GM19025 (cell line): ENCODE results near the gene BATF.
A peak's percentile ranks its signal among the peaks of the same experiment; 100 is the strongest.

Experiments
- ATAC-seq: cut with Tn5 transposase; IDR thresholded peaks from one replicate; pipeline ENCODE4 v1.9.1; 2021; ENCODE audit warnings: mild to moderate bottlenecking, low read depth, moderate library complexity; ENCODE audit not compliant: unreplicated experiment

The BATF gene

DNA sequence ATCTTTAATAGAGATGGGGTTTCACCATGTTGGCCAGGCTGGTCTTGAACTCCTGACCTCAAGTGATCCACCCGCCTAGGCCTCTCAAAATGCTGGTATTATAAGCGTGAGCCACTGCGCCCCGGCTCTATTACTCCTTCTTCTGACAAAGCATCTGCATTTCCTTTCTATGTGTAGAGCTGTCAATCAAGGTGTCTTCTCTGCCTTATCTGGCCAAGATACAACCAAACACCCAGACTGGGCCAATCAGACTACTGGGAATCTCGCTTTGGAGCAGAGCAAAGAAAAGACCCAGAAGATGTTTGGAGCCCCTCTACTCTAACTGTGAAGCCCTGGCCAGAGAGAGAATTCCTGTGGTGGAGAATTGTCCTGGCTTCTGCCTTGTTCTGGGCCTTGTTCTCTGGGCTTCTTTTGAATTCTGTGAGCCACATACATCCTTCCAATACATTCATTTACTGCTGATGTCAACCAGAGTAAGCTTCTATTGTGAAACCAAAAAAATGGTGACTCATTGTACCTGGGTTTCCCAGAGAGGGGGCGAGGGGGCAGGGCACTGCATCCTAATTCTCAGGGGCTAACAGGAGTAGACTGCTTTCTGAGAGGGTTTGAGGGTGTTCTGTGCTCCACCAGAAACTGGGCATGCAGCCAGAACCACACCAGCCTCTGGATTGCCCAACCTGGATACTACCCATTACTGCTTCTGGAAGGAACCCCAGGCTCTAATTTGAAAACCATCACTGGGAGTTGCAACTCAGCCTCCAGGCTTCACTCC is 37.4 kb downstream of the BATF start:
- ATAC-seq = no peak

DNA sequence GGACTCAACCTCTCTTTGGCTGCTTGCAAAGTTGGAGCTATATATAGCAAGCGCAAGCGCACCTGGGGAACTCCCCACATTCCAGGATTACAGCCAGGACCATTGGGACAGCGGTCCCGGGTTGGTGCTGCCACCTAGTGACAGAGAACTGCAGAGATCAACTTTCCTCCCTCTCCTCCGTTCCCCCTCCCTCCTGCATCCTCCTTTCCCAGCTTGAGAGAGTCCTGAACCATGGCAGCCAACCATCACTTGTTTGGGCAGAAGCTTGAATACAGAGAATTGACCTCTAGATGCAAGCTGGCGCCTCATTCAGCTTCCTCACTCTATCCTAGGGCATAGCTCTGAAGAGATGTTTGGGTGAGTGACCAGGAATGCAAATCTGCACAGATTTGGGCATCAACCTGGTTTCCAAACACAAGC is 38.8 kb downstream of the BATF start:
- no peak for ATAC-seq

DNA sequence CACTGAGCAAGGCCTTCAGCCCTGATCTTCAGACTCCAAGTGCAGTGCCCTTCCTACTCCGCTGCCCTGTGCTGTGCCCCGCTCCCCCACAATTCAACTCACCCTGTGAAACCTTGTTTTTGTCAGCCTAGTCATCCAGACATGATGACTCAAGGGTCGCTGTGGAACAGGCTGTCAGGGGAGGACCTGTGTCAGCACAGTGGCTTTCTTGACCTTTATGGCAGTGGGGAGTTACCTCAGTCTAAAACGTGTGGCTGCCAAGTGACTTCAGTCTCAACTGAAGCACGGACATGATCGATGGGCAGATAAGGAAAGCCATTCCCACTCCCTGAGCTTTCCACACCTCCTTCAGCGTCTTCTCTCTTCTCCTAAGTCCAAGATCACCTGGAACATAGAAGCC is 39.8 kb downstream of the BATF start:
- no peak for ATAC-seq

DNA sequence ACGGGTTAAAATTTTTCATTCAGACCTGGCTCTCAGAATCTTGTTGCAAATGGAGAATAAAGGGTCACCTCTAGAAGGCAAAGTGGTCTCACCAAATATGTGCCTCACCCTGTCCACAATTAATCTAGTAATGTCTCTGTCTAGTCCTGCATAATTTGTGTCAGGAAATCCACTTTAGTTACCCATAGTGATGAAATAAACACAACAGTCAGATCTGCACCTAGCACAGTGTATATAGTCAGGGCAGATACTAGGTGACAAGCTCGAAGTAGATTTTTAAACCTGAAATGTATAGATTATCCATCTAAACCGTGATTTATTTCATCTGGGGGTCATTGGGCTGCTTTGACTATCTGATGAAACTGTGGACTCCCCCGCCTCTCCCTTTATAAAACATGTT is 40.2 kb downstream of the BATF start:
- ATAC-seq = no peak

DNA sequence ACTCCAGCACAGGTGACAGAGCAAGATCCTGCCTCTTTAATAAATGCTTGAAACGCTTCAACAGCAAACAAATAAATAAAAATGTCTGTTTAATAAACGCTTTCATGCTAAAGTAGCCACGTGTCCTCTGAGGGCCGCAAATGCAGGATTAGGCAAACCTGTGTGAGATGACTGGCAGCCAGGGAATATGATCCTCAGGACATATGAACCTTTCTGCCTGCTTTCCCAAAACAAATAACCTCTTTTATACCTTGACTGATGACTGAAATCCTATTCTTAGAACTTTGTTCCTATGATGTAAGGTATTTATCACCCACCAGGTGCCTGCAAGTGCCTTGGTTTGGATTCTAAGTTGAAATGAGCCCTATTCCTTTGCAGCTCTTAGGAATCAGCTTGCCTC is 41.7 kb downstream of the BATF start:
- no peak for ATAC-seq

DNA sequence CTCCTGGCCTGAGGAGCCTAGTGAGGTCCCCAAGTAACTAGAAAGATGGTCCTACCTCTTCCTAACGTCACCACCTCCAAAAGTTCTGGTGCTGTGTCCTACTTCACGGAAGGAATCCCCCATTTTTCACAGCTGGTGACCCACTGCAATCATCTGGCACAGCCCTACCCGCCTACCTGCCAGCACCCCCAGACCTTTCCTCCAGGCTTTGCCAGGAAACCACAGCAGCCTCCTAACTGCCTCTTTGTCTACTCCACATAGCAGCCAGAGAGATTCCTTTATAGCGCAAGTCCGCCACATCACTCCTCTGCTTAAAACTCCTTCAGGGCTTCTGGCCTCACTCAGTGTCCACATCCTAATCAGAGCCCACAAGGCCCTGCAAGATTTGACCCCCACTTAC is 42.8 kb downstream of the BATF start:
- ATAC-seq = no peak

DNA sequence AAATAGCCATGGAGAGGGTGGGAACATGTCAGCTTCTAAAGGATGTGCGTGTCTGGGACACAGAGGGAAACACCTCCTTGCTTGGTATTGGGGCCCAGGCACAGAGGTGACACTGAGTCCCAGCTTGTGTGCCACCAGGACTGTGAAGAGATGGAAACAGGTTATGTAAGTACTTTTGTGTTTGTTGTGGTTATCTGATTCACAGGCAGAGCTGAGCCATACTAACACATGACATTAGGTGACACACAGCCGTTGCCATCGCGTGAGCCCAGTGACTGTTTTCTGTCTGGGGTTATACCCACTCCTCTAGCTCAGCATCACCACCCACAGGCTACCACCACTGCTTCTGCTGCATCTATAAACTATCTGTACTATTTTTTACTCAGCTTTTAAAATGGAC is 44.1 kb downstream of the BATF start:
- ATAC-seq = no peak

DNA sequence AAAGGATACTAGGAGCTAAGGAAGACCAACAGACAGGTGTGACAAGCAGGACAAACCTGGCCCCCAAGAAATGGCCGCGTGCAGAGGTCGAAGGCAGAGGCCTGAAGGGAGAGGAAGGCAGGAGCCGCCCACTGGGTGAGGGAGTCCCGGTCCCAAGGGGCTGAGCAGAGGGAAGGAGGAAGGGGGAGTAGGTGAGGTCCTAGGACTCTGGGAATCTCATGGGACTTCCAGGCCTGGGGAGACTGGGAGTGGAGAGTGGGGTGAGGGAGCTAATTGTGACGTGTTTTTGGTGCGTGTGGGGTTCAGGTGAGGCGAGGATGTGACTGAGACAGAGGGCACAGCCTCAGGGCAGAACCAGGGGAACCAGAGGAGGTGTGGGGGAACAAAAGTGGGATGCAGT is 44.5 kb downstream of the BATF start:
- ATAC-seq = no peak

DNA sequence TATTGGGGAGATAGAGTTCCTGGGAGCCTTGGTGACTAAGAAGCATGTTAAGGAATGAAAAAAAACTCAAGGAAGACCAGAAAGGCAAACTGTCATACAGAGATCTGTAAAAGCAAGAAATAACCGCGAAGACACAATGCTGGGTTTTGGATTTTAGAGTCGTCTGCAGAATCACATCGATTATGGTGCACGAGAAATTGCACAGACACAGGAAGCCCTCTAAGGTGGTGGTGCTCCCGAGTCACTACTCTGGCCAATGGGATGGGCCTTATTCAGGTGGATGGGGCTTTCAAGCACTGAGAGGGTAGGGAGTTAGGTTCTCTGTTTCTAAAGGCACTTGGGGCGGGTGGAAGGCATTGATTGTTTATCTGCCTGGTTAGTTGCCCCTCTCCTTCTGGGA is 45.9 kb downstream of the BATF start:
- no peak for ATAC-seq

DNA sequence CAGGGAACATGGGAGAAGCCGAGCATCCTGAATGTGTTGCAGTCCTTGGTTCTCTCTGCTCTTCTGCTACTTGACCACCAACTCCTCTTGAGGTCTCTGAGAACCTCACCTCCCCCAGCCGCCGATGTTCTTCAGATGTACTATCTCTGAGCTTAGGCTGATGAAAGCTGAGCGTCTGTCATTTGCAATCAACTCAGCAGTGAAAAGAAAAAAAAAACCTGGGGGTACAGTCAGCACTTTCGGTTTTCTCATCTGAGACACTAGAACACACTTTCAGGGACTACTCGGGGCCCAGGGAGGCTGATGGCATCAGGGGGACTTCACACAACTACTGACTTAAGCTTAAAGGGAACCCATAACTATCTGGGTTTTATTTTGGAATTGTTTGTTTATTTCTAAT is 46.5 kb downstream of the BATF start:
- no peak for ATAC-seq

DNA sequence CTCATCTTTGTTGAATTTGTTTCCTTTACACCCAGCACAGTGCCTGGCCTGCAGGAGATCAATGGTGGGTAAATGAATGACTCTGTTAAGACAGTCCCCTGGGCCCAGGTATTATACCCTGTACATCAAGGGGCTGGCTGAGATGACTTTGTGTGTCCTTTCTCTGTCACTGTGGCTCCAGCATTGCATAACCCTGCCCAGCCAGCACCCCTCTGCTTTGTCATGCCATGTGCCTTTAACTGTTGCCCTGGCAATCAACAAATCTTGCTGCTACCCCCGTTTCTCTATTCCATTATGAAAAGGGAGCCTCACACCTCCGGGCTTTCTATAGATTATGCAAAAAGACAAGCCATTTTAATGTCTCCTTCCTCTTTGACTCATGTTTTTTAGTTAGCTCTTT is 48.5 kb downstream of the BATF start:
- ATAC-seq = no peak

DNA sequence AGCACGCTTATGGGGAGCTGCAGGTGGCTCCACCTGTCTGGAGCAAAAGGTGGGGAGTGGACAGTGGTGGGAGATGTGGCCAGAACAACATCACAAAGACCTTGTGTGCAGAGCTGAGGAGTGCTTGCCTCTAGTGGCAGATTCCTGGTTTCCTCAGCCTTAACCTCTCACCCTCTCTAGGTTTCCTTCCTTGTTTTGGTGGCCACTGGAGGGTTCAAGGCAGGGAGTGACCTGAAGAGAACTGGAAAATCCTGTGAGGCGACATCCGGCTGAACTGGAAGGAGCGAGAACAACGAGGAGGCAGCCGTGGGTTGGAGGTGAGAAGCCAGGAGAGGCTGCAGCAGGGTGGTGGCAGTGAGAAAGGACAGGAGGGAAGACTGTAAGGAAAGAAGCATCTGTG is 49.8 kb downstream of the BATF start:
- ATAC-seq = no peak

DNA sequence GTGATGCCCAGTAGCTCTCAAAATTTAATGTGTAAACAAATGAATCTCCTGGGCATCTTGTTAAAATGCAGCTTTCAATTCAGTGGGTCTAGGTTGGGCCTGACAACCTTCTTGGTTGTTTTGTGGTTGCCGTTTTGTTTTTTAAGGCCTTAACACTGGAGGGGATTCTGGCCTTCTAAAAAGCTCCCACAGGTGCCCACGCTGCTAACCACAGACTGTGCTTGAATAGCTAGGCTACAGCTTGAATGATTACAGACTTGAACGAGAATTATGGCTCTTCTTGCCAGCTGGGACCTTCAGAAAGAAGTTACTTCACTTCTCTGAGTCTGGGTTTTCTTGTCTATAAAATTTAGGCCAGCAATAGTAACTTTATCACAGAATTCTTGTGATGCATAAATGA is 54.8 kb downstream of the BATF start:
- no peak for ATAC-seq

DNA sequence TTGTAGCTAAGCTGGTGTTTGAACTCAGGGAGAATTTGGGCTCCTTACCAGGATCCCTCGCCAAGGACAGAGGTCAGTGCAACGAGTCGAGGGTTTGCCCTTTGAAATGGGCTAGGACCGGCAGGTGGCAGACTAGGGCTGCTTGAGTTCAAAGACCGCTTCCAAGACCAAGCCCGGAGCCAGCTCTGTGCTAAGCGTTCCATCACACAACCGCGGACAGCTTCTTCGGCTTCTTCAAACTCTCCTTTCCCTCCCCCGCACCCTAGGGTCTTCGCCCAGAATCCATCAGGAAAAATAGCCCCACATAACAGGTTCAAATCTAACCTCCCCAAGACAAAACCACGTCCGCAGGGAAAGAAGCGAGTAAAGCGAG is 55.4 kb downstream of the BATF start:
- peak; percentile 58 for ATAC-seq

DNA sequence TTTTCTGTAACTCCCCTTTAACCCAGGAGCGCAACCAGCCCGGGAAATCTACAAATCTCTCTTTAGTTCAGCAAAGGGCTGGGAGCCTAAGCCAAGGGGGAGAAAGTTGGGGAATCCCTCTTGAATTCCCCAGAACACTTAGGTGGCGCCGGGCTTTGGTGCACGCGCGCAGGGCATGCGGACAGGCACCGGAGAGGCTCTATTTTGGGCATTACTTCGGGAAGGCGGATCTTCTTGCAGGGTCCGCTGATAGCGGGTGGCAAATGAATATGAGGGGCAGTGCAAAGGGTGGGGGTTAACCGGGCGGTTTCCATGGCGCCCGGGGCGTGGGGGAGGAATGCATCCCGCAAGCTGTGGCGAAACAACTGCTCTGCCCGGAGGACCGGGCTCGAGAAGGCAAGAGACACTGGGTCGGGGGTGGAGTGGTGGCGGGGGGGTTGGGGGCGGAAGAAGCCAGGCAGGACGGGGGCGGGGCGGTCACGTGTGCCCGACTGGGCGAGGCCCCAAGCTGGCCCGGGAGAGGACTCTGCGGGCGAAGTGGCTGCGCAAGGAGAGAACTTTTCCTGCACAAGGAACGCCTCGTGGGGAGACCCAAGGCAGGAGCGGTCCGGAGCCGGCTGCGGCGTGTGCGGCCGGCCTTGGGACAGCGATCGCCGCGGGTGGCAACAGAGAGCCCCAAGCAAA is 56.0 kb downstream of the BATF start, which contains the start of gene FLVCR2:
TSS of gene FLVCR2 (plus strand) at position 519 of the 684 bp plus-strand sequence. CDS start 353 bp downstream, outside the sequence.
- ATAC-seq = peak; percentile 29

DNA sequence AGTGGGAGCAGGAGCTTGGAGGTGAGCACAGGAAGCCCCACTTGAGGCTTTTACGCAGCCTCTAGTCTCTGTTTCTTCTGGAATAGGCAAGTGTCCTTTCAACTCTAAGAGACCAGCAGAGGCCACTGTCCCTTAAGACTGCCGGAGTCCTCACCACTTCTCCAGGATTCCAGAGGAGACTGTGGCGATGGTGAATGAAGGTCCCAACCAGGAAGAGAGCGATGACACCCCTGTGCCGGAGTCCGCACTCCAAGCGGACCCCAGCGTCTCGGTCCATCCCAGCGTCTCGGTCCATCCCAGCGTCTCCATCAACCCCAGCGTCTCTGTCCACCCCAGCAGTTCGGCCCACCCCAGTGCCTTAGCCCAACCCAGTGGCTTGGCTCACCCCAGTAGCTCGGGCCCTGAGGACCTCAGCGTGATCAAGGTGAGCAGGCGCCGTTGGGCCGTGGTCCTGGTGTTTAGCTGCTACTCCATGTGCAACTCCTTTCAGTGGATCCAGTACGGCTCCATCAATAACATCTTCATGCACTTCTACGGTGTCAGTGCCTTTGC is 56.6 kb downstream of the BATF start:
- ATAC-seq = no peak

DNA sequence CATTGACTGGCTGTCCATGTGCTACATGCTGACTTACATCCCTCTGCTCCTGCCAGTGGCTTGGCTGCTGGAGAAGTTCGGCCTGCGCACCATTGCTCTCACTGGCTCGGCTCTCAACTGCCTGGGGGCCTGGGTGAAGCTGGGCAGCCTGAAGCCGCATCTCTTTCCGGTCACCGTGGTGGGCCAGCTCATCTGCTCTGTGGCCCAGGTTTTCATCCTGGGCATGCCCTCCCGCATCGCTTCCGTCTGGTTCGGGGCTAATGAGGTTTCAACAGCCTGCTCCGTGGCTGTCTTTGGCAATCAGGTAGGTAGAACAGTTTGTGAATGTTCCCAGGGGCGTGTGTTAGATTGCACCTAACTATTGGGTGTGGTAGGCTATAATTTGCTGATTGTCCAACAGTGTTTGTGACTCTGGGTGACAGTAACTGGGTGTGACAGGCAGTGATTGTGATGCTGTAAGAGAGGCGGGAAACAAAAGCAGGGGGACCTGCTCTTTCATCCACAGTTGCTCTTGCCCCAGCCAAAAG is 57.1 kb downstream of the BATF start:
- no peak for ATAC-seq

DNA sequence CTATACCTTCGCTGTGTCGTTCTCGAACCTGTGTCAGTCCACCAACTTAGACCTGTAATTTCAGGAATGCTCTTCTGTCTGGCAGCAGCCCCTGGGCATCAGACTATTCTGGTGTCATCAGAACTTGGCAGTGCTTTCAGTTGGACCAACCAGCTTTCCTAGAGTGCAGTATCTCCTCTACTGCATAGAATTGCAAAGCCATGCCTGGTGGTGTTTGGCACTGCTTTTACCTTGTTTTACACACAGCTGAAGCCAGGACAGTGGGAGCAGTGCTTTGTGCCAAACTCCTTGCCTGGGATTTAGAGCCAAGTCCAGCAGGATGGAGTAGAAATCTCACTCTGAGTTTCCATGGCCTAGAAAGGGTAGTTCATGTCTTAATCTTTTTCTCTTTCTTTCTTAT is 57.6 kb downstream of the BATF start:
- no peak for ATAC-seq

DNA sequence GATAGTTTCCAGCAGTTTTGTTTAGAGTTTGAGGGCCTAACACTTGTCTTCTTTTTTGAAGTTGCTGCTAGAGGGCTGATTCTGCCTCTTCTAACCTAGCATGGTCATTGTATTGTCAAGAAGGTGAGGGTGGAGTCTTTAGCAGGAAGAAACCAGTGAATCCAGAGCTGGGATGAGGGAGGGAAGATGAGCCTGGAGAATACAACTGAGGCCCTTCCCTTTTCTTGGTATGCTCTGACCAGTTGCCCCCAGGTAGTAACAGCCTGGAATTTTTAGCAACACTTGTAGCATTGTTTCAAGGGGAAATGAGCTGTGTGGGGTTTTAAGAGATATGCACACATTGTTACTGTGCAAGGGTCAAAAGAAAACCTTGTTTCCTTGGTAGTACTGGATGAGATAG is 65.1 kb downstream of the BATF start:
- no peak for ATAC-seq

DNA sequence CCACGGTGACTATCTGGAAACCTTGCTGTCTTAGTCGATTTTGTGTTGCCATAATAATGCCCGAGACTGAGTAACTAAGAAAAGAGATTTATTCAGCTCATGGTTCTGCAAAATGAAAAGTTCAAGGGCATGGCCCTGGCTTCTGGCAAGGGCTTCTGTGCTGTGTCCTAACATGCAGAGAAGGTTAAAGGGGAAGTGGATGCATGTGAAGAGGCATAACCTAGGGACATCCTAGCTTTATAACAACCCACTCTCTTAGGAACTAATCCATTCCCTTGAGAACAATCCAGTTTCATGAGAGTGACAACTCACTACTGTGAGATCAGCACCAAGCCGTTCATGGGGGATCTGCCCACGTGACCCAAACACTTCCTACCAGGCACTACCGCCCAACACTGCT is 67.7 kb downstream of the BATF start:
- ATAC-seq = no peak

DNA sequence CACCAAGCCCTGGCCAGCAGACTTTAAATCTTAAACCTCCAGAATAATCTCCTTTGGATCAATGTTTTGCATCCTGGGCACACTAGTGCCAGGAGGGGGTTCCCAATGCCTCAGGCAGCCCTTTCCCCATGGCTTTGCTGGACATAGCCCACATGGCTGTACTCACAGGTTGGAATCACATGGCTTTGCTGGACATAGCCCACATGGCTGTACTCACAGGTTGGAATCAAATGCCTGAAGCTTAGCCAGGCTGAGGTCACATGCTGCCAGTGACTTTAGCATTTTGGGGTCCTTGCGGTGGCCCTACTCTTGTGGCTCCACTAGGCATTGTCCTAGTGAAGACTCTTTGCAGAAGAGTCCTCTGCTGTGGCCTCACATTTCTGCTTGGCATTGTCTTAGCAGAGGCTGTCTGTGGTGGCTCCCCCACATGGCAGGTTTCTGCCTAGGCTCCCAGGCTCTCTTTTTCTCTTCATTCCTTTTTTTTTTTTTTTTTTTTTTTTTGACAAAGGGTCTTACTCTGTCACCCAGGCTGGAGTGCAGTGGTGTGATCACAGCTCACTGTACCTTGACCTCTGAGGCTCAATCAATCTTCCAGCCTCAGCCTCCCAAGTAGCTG is 69.2 kb downstream of the BATF start:
- ATAC-seq = no peak
